Liver (tissue), 3 donors: ENCODE data around the gene ARHGAP30.

Source experiments
- GABPA ChIP-seq, 2 donors: IDR thresholded peaks in 1 of 2; conservative IDR thresholded peaks in 1 of 2; 2 replicates each; pipeline ENCODE4 v1.6.1; 2016; ENCODE audit warnings: antibody characterized with exemption in 2 of 2, mild to moderate bottlenecking in 1 of 2, moderate library complexity in 1 of 2
- TF ChIP-seq, protein P1 (sequence below): fragments of 150-350 bp; IDR thresholded peaks from 2 replicates; pipeline ENCODE4 v1.5.1; 2017; ENCODE audit warnings: improper control_type of control experiment, low read depth, low read length; ENCODE audit not compliant: missing input control
- donor health status: healthy.
- donor health status: healthy.

- TF ChIP-seq, protein P1, sequence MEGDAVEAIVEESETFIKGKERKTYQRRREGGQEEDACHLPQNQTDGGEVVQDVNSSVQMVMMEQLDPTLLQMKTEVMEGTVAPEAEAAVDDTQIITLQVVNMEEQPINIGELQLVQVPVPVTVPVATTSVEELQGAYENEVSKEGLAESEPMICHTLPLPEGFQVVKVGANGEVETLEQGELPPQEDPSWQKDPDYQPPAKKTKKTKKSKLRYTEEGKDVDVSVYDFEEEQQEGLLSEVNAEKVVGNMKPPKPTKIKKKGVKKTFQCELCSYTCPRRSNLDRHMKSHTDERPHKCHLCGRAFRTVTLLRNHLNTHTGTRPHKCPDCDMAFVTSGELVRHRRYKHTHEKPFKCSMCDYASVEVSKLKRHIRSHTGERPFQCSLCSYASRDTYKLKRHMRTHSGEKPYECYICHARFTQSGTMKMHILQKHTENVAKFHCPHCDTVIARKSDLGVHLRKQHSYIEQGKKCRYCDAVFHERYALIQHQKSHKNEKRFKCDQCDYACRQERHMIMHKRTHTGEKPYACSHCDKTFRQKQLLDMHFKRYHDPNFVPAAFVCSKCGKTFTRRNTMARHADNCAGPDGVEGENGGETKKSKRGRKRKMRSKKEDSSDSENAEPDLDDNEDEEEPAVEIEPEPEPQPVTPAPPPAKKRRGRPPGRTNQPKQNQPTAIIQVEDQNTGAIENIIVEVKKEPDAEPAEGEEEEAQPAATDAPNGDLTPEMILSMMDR, result no peak
- TF ChIP-seq GABPA (IDR thresholded peaks at IDR 0.05 in 1 of 2, conservative IDR thresholded peaks at IDR 0.05 in 1 of 2), result no peak
These were observed 19.0 kb upstream of the ARHGAP30 start for GRCh38 chr1:161088587-161089110.
